ENCODE data around the gene NT5M.
A peak's percentile ranks its signal among the peaks of the same experiment; 100 is the strongest.

The NT5M gene

DNA sequence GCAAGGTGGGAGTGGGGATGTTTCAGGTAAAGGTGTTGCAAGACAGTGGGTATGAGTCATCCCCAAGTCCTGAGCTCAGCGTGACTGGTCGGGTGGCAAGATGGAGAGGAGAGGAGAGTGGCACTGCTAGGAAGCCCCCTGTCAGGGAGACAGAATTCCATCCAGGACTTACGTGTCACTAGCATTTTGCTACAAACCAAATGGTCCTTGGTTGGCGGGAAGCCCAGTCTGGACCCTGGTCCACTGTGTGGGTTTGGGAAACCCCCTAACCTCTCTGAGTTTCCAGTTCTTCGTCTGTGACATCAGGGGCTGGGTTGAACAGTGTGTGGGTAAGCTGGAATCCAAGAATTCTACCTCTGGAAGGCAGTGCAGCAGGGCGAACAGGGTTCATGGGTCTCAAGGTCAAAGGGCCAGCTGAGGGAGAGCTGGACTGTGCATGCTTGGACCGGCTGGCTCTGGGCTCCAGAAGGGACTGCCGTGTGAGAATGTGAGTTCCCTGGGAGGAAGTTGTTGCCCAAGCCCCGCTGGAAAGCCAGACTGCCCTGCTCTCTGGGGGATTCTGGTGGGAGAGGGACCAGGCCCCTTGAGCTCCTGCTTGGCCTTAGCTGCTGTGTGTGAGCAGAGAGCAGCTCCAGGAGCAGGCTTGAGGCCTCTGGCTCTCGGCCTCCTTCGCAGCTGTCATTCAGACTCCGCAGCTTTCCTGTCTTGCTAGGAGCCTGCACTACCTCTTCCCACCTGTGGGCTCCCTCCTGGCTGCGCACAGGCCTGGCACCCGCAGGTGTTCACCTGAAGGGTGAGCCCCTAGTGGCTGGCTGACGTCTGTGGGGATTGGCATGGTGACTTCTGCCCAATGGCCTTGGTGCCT lies 84.6 kb downstream of the NT5M start:
- Histone ChIP-seq H3K4me1 (ENCODE audit: control insufficient read depth, low read length) (no peaks in the 10 kb centered on the region), H3K27ac (ENCODE audit: low read depth, low read length) (no peak overlapping the region), H3K4me2 (ENCODE audit: low read length) (no peak overlapping the region), H3K4me3 (ENCODE audit: low read length) (no peak overlapping the region), H4K20me1 (ENCODE audit: control insufficient read depth, insufficient read depth, low read depth, low read length) (no peaks in the 10 kb centered on the region), H3K9me2 (replicated peaks; ENCODE audit: control insufficient read depth, low read length) (no peaks in the 10 kb centered on the region), H3K27me3 (ENCODE audit: control insufficient read depth, low read length) (peaks cover 5% of the 10 kb centered on the region), H3K79me2 (ENCODE audit: control insufficient read depth, low read length) (no peaks in the 10 kb centered on the region), H3K36me3 (ENCODE audit: control insufficient read depth, low read length) (no peaks in the 10 kb centered on the region), H3K9me3 (ENCODE audit: control insufficient read depth, insufficient read depth, low read length) (peaks cover 5% of the 10 kb centered on the region; the same call in 1 of the 2 replicates), H3F3A (ENCODE audit: control insufficient read depth, insufficient read depth) (no peaks in the 10 kb centered on the region)
- TF ChIP-seq CTCF (IDR thresholded peaks at IDR 0.05; ENCODE audit: low read depth, low read length, poor library complexity, severe bottlenecking) (peak; percentile 70), EZH2phosphoT487 (IDR thresholded peaks at IDR 0.05; ENCODE audit: borderline replicate concordance, low read length) (no peak)

GRCh38 chr17:17388657-17389496 lies 85.7 kb downstream of the NT5M start:
- no peaks in the 10 kb centered on the region for H3K79me2 ChIP-seq (ENCODE audit: control insufficient read depth, low read length)
- H3K9me3 ChIP-seq (ENCODE audit: control insufficient read depth, insufficient read depth, low read length), result peaks cover 5% of the 10 kb centered on the region; the same call in 1 of the 2 replicates
- H3K4me2 ChIP-seq (ENCODE audit: low read length), result no peak overlapping the region
- TF ChIP-seq CTCF (IDR thresholded peaks at IDR 0.05; ENCODE audit: low read depth, low read length, poor library complexity, severe bottlenecking), result no peak
- no peak for TF ChIP-seq EZH2phosphoT487 (IDR thresholded peaks at IDR 0.05; ENCODE audit: borderline replicate concordance, low read length)
- peaks cover 5% of the 10 kb centered on the region for H3K27me3 ChIP-seq (ENCODE audit: control insufficient read depth, low read length)
- no peaks in the 10 kb centered on the region for H3F3A ChIP-seq (ENCODE audit: control insufficient read depth, insufficient read depth)
- no peaks in the 10 kb centered on the region for H3K4me1 ChIP-seq (ENCODE audit: control insufficient read depth, low read length)
- no peaks in the 10 kb centered on the region for H3K9me2 ChIP-seq (replicated peaks; ENCODE audit: control insufficient read depth, low read length)
- no peaks in the 10 kb centered on the region for H3K36me3 ChIP-seq (ENCODE audit: control insufficient read depth, low read length)
- H4K20me1 ChIP-seq (ENCODE audit: control insufficient read depth, insufficient read depth, low read depth, low read length), result no peaks in the 10 kb centered on the region
- no peak overlapping the region for H3K4me3 ChIP-seq (ENCODE audit: low read length)
- H3K27ac ChIP-seq (ENCODE audit: low read depth, low read length), result no peak overlapping the region

DNA sequence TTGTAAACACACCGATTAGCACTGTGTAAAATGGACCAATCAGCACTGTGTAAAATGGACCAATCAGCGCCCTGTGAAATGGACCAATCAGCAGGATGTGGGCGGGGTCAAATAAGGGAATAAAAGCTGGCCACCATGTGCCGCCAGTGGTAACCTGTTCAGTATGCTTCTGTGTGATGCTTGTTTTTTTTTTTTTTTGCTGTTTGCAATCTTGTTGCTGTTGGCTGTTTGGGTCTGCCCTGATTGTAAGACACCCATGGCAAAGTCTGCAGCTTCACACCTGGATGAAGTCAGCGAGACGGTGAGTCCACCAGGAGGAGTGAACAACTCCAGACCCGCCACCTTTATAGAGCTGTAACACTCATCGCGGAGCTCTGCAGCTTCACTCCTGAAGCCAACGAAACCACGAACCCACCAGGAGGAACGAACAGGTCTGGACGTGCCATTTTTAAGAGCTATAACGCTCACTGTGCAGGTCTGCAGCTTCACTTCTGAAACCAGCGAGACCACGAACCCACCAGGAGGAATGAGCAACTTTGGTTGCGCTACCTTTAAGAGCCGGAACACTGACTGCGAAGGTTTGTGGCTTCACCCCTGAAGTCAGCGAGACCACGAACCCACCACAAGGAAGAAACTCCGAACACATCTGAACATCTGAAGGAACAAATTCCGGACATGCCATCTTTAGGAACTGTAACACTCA lies 88.6 kb downstream of the NT5M start:
- Histone ChIP-seq H3K27me3 (ENCODE audit: control insufficient read depth, low read length) (peaks cover 5% of the 10 kb centered on the region), H3K4me1 (ENCODE audit: control insufficient read depth, low read length) (no peaks in the 10 kb centered on the region), H3K27ac (ENCODE audit: low read depth, low read length) (no peak overlapping the region), H3K36me3 (ENCODE audit: control insufficient read depth, low read length) (no peaks in the 10 kb centered on the region), H3K9me3 (ENCODE audit: control insufficient read depth, insufficient read depth, low read length) (peaks cover 5% of the 10 kb centered on the region; the same call in 1 of the 2 replicates), H3K4me2 (ENCODE audit: low read length) (no peak overlapping the region), H3K4me3 (ENCODE audit: low read length) (no peak overlapping the region), H4K20me1 (ENCODE audit: control insufficient read depth, insufficient read depth, low read depth, low read length) (no peaks in the 10 kb centered on the region), H3F3A (ENCODE audit: control insufficient read depth, insufficient read depth) (no peaks in the 10 kb centered on the region), H3K79me2 (ENCODE audit: control insufficient read depth, low read length) (no peaks in the 10 kb centered on the region), H3K9me2 (replicated peaks; ENCODE audit: control insufficient read depth, low read length) (no peaks in the 10 kb centered on the region)
- no peak for TF ChIP-seq CTCF (IDR thresholded peaks at IDR 0.05; ENCODE audit: low read depth, low read length, poor library complexity, severe bottlenecking)
- no peak for TF ChIP-seq EZH2phosphoT487 (IDR thresholded peaks at IDR 0.05; ENCODE audit: borderline replicate concordance, low read length)

All from DOHH2 (cell line).